Prostate gland (tissue), 2 donors: Measurements from ENCODE around the gene PACSIN1.

ENCODE experiments used
- POLR2A ChIP-seq: fragments of 450-650 bp; IDR thresholded peaks from one replicate; pipeline ENCODE4 v1.6.1; 2016; ENCODE audit warnings: antibody characterized with exemption, mild to moderate bottlenecking
- TF ChIP-seq, protein P1 (sequence below), 4 experiments: fragments of 200-600 bp in 2 of 4; fragments of 450-650 bp in 2 of 4; sonication (generic) in 2 of 4; IDR thresholded peaks; 1 replicate in 3 of 4; 2 replicates in 1 of 4; pipeline ENCODE4 v1.5.1; 2016 to 2019; ENCODE audit warnings: antibody characterized with exemption in 4 of 4, mild to moderate bottlenecking in 2 of 4, moderate library complexity in 2 of 4

DNA sequence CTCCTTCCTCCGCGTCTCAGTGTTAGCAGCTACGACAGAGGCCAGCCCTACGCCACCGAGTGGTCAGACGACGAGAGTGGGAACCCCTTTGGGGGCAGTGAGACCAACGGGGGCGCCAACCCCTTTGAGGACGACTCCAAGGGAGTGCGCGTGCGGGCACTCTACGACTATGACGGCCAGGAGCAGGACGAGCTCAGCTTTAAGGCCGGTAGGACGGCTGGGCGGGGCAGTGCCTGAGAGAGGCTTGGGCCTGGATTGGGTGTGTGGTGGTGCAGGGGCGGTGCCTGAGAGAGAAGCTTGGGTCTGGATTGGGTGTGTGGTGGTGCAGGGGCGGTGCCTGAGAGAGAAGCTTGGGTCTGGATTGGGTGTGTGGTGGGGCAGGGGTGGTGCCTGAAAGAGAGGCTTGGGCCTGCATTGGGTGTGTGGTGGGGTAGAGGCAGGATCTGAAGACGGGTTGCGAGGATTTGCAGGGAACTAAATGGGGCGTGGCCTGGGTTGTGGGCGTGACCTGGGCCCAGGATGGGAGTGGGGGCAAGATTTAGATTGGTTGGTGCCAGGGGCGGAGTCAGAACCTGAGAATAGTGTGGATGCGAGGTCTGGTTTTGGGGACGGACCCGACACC lies 65.8 kb downstream of the PACSIN1 start:
- no peak for TF ChIP-seq POLR2A
- TF ChIP-seq, protein P1, sequence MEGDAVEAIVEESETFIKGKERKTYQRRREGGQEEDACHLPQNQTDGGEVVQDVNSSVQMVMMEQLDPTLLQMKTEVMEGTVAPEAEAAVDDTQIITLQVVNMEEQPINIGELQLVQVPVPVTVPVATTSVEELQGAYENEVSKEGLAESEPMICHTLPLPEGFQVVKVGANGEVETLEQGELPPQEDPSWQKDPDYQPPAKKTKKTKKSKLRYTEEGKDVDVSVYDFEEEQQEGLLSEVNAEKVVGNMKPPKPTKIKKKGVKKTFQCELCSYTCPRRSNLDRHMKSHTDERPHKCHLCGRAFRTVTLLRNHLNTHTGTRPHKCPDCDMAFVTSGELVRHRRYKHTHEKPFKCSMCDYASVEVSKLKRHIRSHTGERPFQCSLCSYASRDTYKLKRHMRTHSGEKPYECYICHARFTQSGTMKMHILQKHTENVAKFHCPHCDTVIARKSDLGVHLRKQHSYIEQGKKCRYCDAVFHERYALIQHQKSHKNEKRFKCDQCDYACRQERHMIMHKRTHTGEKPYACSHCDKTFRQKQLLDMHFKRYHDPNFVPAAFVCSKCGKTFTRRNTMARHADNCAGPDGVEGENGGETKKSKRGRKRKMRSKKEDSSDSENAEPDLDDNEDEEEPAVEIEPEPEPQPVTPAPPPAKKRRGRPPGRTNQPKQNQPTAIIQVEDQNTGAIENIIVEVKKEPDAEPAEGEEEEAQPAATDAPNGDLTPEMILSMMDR (IDR thresholded peaks at IDR 0.05): no peak
